Muscle of arm (tissue), 12 donors: ENCODE data around the gene UST. TPM values are rescaled to one million over a fixed set of nuclear protein-coding genes. Genes with fewer than 3 reads are reported as not detected.

Experiments used
- DNase-seq: peaks from one replicate; pipeline ENCODE4 v3.0.0-alpha.2; 2013
- polyA plus RNA-seq, 12 donors: library from polyadenylated mRNA; unstranded; fragments of 120-200 nt; gene quantifications; one replicate each; pipeline ENCODE4 v1.2.1, GENCODE V29; 2013; ENCODE audit not compliant: insufficient read length in 12 of 12

UST gene
- polyA plus RNA-seq, 12 donors: 5.8 to 20.4 (median 8.4) TPM; not detected in 1

- no peak for DNase-seq
These were observed 366.1 kb downstream of the UST start for GRCh38 chr6:149112976-149113375.

- DNase-seq: no peak
These were observed 367.3 kb downstream of the UST start for GRCh38 chr6:149114167-149114566.

GRCh38 chr6:149118737-149119653 lies 372.2 kb downstream of the UST start:
- DNase-seq: no peak

- no peak for DNase-seq
These were observed 376.3 kb downstream of the UST start for GRCh38 chr6:149122850-149123821.

- DNase-seq: no peak
These were observed 378.5 kb downstream of the UST start for GRCh38 chr6:149125309-149125708.
